Spleen (tissue), 7 donors: ENCODE data around the gene DPYD.

Experiments
- POLR2A ChIP-seq, 3 donors: fragments of 450-650 bp; IDR thresholded peaks; one replicate each; pipeline ENCODE4 v1.5.1; 2017; ENCODE audit warnings: antibody characterized with exemption in 3 of 3, mild to moderate bottlenecking in 1 of 3
- POLR2AphosphoS5 ChIP-seq, 3 donors: sonication (generic); formaldehyde crosslinking; IDR thresholded peaks; one replicate each; pipeline ENCODE4 v1.5.1; 2017; ENCODE audit warnings: antibody characterized with exemption in 3 of 3
- TF ChIP-seq, protein P1 (sequence below), 11 experiments: fragments of 200-600 bp in 7 of 11; fragments of 450-650 bp in 4 of 11; sonication (generic) in 4 of 11; IDR thresholded peaks in 8 of 11; conservative IDR thresholded peaks in 3 of 11; 1 replicate in 7 of 11; 2 replicates in 4 of 11; pipeline versions ENCODE4 v1.4.0 to v1.8.0; 2016 to 2021; ENCODE audit warnings: antibody characterized with exemption in 11 of 11, inconsistent platforms in 4 of 11, mild to moderate bottlenecking in 1 of 11
- donor health status: DM: no; HTN: no; CAD: no; lungs with moderate emphysema.
- donor health status: DM: no; HTN: no; CAD: no.
- donor health status: DM: no; HTN: no; CAD: no.

DNA sequence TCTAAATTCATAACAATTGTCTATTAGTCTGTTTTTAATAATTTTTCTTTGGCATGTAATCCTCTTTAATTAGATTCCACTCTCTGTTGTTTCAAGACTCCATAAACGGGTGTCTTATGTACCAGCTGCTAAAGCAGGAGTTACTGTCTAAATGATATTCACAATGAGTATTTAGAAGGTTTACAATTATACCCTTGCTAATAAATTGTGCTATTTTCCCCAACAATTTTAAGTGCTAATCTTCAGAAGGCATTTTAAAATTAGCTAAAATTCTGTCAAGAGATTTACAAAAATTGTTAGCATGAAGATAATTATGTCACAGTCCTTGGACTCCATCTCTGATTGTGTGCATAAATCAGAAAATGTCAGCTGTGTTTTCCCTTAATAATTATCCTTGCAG is 83.7 kb downstream of the DPYD start:
- TF ChIP-seq POLR2A (IDR thresholded peaks at IDR 0.05) = no peak
- TF ChIP-seq, protein P1, sequence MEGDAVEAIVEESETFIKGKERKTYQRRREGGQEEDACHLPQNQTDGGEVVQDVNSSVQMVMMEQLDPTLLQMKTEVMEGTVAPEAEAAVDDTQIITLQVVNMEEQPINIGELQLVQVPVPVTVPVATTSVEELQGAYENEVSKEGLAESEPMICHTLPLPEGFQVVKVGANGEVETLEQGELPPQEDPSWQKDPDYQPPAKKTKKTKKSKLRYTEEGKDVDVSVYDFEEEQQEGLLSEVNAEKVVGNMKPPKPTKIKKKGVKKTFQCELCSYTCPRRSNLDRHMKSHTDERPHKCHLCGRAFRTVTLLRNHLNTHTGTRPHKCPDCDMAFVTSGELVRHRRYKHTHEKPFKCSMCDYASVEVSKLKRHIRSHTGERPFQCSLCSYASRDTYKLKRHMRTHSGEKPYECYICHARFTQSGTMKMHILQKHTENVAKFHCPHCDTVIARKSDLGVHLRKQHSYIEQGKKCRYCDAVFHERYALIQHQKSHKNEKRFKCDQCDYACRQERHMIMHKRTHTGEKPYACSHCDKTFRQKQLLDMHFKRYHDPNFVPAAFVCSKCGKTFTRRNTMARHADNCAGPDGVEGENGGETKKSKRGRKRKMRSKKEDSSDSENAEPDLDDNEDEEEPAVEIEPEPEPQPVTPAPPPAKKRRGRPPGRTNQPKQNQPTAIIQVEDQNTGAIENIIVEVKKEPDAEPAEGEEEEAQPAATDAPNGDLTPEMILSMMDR (IDR thresholded peaks at IDR 0.05 in 8 of 11, conservative IDR thresholded peaks at IDR 0.05 in 3 of 11) = no peak
- no peak for TF ChIP-seq POLR2AphosphoS5 (IDR thresholded peaks at IDR 0.05)
